Sigmoid colon (tissue), 4 donors: ENCODE results near the gene MACROD2.

ENCODE experiments used
- POLR2AphosphoS5 ChIP-seq, 4 donors: sonication (generic); formaldehyde crosslinking; IDR thresholded peaks; one replicate each; pipeline ENCODE4 v1.6.1; 2017; ENCODE audit warnings: antibody characterized with exemption in 4 of 4
- TF ChIP-seq, protein P1 (sequence below), 4 experiments: fragments of 450-650 bp in 3 of 4; fragments of 200-600 bp in 1 of 4; IDR thresholded peaks; one replicate each; pipeline ENCODE4 v1.5.1; 2016 to 2019; ENCODE audit warnings: antibody characterized with exemption in 4 of 4, mild to moderate bottlenecking in 3 of 4, moderate library complexity in 2 of 4

DNA sequence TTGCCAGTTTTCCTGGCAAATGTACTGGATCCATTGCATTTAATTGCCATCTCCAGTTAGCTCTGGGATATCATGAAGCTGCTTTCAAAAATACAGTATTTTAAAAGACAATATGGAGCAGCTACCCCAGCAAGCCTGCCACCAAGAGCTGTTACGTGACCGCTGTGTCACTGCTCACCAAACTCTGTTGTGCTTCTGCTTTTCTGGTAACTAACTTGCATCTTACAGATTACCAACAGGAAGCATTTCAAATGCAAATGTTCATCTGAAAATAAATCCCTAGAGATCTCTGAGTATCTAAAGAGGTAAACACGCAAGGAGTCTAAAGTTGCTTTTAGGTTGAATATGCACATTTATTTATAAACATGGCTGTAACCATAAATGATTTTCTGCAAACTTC lies 1569.7 kb downstream of the MACROD2 start:
- TF ChIP-seq POLR2AphosphoS5 (IDR thresholded peaks at IDR 0.05): no peak
- TF ChIP-seq, protein P1, sequence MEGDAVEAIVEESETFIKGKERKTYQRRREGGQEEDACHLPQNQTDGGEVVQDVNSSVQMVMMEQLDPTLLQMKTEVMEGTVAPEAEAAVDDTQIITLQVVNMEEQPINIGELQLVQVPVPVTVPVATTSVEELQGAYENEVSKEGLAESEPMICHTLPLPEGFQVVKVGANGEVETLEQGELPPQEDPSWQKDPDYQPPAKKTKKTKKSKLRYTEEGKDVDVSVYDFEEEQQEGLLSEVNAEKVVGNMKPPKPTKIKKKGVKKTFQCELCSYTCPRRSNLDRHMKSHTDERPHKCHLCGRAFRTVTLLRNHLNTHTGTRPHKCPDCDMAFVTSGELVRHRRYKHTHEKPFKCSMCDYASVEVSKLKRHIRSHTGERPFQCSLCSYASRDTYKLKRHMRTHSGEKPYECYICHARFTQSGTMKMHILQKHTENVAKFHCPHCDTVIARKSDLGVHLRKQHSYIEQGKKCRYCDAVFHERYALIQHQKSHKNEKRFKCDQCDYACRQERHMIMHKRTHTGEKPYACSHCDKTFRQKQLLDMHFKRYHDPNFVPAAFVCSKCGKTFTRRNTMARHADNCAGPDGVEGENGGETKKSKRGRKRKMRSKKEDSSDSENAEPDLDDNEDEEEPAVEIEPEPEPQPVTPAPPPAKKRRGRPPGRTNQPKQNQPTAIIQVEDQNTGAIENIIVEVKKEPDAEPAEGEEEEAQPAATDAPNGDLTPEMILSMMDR (IDR thresholded peaks at IDR 0.05): no peak
